ENCODE results near the gene BHLHE40.

Gene BHLHE40

DNA sequence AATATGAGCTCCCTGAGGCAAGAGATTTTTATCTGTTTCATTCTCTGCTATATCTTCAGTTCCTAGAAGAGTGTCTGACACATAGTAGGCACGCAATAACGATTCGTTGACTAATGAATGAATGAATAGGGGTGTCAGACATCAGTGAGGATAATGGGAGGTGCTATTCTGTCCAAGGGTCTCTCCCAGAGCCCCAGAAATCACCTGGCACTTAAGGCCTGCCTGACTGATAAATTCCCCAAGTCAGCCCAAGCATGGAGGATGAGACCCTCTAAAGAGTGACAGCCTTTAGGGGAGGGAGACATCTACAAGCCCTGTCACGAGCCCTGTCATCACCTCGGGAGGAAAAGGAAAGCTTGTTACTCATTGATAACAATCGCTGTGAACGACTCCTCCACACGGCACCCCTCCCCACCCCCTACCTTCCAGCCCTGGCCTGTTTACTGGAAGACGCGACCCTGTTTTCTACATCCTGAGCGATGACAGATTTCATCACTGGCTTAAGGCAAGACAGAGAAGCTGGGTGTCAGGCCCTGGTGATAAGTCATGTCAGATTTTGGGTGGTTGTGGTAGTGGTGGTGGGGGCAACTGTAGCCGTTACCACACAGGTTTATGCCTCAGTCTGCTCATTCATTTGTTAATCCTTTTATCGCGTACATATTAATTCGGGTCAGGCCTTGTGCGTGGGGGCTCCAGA lies 23.1 kb downstream of the BHLHE40 start:
- ATAC-seq: no peak
- TF ChIP-seq CSDC2 (CRISPR knock-in tag; IDR thresholded peaks at IDR 0.05) (no peak), RARB (CRISPR knock-in tag; IDR thresholded peaks at IDR 0.05) (no peak)
- TF ChIP-seq, protein P1, sequence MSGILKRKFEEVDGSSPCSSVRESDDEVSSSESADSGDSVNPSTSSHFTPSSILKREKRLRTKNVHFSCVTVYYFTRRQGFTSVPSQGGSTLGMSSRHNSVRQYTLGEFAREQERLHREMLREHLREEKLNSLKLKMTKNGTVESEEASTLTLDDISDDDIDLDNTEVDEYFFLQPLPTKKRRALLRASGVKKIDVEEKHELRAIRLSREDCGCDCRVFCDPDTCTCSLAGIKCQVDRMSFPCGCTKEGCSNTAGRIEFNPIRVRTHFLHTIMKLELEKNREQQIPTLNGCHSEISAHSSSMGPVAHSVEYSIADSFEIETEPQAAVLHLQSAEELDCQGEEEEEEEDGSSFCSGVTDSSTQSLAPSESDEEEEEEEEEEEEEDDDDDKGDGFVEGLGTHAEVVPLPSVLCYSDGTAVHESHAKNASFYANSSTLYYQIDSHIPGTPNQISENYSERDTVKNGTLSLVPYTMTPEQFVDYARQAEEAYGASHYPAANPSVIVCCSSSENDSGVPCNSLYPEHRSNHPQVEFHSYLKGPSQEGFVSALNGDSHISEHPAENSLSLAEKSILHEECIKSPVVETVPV (CRISPR knock-in tag; IDR thresholded peaks at IDR 0.05): no peak
- TF ChIP-seq, protein P2, sequence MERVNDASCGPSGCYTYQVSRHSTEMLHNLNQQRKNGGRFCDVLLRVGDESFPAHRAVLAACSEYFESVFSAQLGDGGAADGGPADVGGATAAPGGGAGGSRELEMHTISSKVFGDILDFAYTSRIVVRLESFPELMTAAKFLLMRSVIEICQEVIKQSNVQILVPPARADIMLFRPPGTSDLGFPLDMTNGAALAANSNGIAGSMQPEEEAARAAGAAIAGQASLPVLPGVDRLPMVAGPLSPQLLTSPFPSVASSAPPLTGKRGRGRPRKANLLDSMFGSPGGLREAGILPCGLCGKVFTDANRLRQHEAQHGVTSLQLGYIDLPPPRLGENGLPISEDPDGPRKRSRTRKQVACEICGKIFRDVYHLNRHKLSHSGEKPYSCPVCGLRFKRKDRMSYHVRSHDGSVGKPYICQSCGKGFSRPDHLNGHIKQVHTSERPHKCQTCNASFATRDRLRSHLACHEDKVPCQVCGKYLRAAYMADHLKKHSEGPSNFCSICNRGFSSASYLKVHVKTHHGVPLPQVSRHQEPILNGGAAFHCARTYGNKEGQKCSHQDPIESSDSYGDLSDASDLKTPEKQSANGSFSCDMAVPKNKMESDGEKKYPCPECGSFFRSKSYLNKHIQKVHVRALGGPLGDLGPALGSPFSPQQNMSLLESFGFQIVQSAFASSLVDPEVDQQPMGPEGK (CRISPR knock-in tag; IDR thresholded peaks at IDR 0.05; ENCODE audit: borderline replicate concordance): no peak

DNA sequence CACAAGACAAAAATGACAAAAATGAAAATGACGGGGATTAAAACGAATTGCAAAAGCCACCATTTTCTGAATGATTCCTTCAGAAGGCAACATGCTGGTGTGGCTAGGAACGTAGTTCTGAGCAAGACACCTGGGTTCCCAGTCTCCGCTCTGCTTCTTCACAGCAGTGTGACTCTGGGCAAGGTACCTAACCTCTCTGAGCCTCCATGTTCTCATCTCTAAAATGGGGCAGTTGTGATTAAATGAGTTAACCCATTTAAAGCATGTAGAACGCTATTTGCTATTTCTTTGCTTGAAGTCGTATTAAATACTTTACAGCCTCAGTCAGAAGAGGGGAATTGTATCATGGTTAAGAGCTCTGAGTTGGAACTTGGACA lies 23.6 kb downstream of the BHLHE40 start:
- ATAC-seq: no peak
- TF ChIP-seq ZFP30 (CRISPR knock-in tag; IDR thresholded peaks at IDR 0.05): no peak
- TF ChIP-seq, protein P2 (CRISPR knock-in tag; IDR thresholded peaks at IDR 0.05; ENCODE audit: borderline replicate concordance): no peak
- TF ChIP-seq ZFP3 (CRISPR knock-in tag; IDR thresholded peaks at IDR 0.05): no peak
- TF ChIP-seq RARB (CRISPR knock-in tag; IDR thresholded peaks at IDR 0.05): no peak
- no peak for TF ChIP-seq GLIS3 (CRISPR knock-in tag; IDR thresholded peaks at IDR 0.05)
- TF ChIP-seq ZNF8 (CRISPR knock-in tag; IDR thresholded peaks at IDR 0.05): no peak
- TF ChIP-seq, protein P3, sequence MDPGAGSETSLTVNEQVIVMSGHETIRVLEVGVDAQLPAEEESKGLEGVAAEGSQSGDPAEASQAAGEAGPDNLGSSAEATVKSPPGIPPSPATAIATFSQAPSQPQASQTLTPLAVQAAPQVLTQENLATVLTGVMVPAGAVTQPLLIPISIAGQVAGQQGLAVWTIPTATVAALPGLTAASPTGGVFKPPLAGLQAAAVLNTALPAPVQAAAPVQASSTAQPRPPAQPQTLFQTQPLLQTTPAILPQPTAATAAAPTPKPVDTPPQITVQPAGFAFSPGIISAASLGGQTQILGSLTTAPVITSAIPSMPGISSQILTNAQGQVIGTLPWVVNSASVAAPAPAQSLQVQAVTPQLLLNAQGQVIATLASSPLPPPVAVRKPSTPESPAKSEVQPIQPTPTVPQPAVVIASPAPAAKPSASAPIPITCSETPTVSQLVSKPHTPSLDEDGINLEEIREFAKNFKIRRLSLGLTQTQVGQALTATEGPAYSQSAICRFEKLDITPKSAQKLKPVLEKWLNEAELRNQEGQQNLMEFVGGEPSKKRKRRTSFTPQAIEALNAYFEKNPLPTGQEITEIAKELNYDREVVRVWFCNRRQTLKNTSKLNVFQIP (CRISPR knock-in tag; IDR thresholded peaks at IDR 0.05; ENCODE audit: borderline replicate concordance, low read depth): no peak
- no peak for TF ChIP-seq TOX (CRISPR knock-in tag; IDR thresholded peaks at IDR 0.05; ENCODE audit: borderline replicate concordance)
- TF ChIP-seq CSDC2 (CRISPR knock-in tag; IDR thresholded peaks at IDR 0.05): no peak
- no peak for TF ChIP-seq TCF4 (CRISPR knock-in tag; IDR thresholded peaks at IDR 0.05; ENCODE audit: borderline replicate concordance)
- TF ChIP-seq BACH2 (CRISPR knock-in tag; IDR thresholded peaks at IDR 0.05; ENCODE audit: borderline replicate concordance): no peak
- no peak for TF ChIP-seq ARNTL (CRISPR knock-in tag; IDR thresholded peaks at IDR 0.05; ENCODE audit: borderline replicate concordance, low read depth)
- no peak for TF ChIP-seq OSR1 (CRISPR knock-in tag; IDR thresholded peaks at IDR 0.05)
- TF ChIP-seq ZNF70 (CRISPR knock-in tag; IDR thresholded peaks at IDR 0.05): no peak

DNA sequence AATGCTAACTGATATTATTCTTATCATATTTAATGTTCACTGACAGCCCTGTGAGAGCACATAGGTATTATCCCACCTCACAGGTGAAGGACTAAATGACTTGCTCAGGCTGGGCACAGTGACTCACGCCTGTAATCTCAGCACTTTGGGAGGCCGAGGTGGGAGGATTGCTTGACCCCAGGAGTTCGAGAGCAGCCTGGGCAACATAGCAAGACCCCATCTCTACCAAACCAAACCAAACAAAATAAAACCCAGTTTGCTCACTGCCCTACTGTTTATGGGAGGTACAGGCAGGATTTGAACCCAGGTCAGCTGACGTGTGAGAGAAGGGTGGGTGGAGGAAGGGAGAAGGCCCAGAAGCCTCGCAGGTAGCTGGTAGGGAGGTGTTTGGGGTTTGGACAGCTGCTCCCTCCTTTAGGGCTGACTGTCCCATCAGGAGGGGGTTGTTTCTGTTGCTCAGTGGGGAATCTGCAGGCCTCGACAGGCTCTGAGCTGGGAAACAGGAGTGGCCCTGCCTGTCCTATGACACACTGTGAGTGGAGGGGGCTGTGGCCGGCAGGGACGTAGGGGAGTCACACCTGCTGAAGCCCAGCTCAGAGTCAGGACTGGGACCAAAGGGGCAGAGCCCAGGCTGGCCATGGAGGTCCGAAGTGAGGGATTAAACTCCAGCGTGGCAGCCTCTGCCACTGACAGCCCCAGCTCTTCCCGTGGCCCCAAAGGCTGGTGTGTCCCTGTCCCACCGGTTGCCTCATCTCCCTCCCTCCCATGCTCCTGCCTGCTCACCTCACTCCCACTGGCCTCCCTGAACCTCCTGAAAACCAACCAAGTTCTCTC lies 25.3 kb downstream of the BHLHE40 start:
- no peak for ATAC-seq
- TF ChIP-seq ARNTL (CRISPR knock-in tag; IDR thresholded peaks at IDR 0.05; ENCODE audit: borderline replicate concordance, low read depth): no peak
- TF ChIP-seq CSDC2 (CRISPR knock-in tag; IDR thresholded peaks at IDR 0.05): no peak
- no peak for TF ChIP-seq ZFP30 (CRISPR knock-in tag; IDR thresholded peaks at IDR 0.05)
- no peak for TF ChIP-seq ZNF565 (CRISPR knock-in tag; conservative IDR thresholded peaks at IDR 0.05; ENCODE audit: low read depth)
- TF ChIP-seq, protein P4, sequence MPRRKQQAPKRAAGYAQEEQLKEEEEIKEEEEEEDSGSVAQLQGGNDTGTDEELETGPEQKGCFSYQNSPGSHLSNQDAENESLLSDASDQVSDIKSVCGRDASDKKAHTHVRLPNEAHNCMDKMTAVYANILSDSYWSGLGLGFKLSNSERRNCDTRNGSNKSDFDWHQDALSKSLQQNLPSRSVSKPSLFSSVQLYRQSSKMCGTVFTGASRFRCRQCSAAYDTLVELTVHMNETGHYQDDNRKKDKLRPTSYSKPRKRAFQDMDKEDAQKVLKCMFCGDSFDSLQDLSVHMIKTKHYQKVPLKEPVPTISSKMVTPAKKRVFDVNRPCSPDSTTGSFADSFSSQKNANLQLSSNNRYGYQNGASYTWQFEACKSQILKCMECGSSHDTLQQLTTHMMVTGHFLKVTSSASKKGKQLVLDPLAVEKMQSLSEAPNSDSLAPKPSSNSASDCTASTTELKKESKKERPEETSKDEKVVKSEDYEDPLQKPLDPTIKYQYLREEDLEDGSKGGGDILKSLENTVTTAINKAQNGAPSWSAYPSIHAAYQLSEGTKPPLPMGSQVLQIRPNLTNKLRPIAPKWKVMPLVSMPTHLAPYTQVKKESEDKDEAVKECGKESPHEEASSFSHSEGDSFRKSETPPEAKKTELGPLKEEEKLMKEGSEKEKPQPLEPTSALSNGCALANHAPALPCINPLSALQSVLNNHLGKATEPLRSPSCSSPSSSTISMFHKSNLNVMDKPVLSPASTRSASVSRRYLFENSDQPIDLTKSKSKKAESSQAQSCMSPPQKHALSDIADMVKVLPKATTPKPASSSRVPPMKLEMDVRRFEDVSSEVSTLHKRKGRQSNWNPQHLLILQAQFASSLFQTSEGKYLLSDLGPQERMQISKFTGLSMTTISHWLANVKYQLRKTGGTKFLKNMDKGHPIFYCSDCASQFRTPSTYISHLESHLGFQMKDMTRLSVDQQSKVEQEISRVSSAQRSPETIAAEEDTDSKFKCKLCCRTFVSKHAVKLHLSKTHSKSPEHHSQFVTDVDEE (CRISPR knock-in tag; IDR thresholded peaks at IDR 0.05): no peak
- TF ChIP-seq ZNF70 (CRISPR knock-in tag; IDR thresholded peaks at IDR 0.05): no peak
- TF ChIP-seq SNAI2 (CRISPR knock-in tag; IDR thresholded peaks at IDR 0.05): no peak
- TF ChIP-seq PPARA (CRISPR knock-in tag; IDR thresholded peaks at IDR 0.05; ENCODE audit: borderline replicate concordance): no peak
